Dermis microvascular lymphatic vessel endothelial cell (primary cell): Measurements from ENCODE around the gene PKP3. TPM values are rescaled to one million over a fixed set of nuclear protein-coding genes. Genes with fewer than 3 reads are reported as not detected.
"Not testable (repeated sequence)": the region's sequence is repeated elsewhere in the genome, so short reads cannot be mapped to it uniquely, and the experiment has no call there.

Experiments used
- DNase-seq, 2 donors: peaks; one replicate each; pipeline versions ENCODE4 v3.0.0 to v3.0.0-alpha.2; 2010; ENCODE audit warnings: low read depth in 2 of 2
- total RNA-seq: library from RNA; depleted of rRNA; stranded (reverse); fragments of >200 nt; gene quantifications from 2 replicates; pipeline ENCODE4 v1.2.1, GENCODE V29; 2014

The PKP3 gene
- total RNA-seq, 1 donor from 2014 or later, result 0.39 TPM

GRCh38 chr11:362642-363442, 31.2 kb upstream of the PKP3 start:
- no peak for DNase-seq

- not testable (repeated sequence) for DNase-seq
These were observed 30.6 kb upstream of the PKP3 start for GRCh38 chr11:363443-363805.

GRCh38 chr11:363948-364761, 29.9 kb upstream of the PKP3 start:
- peak in 1 of 2 donors; percentile 50 for DNase-seq

- DNase-seq, result no peak
These were observed 28.9 kb upstream of the PKP3 start for GRCh38 chr11:364991-365725.

GRCh38 chr11:365831-366230, 28.2 kb upstream of the PKP3 start:
- DNase-seq, result no peak

- DNase-seq, result no peak
These were observed 26.0 kb upstream of the PKP3 start for GRCh38 chr11:367956-368413.

- DNase-seq, result peak in 1 of 2 donors; percentile 11
These were observed 25.3 kb upstream of the PKP3 start for GRCh38 chr11:368414-369335.

GRCh38 chr11:369336-370018, 24.5 kb upstream of the PKP3 start, which contains the start of gene B4GALNT4:
TSS of gene B4GALNT4 (plus strand) at chr11:369499. CDS start at chr11:369804, 305 bp downstream.
- DNase-seq, result peak in 1 of 2 donors; percentile 39

GRCh38 chr11:370070-370941, 23.7 kb upstream of the PKP3 start:
- no peak for DNase-seq

- no peak for DNase-seq
These were observed 23.0 kb upstream of the PKP3 start for GRCh38 chr11:371051-371450.

GRCh38 chr11:371716-372590, 22.1 kb upstream of the PKP3 start:
- no peak for DNase-seq

GRCh38 chr11:372809-373715, 20.9 kb upstream of the PKP3 start:
- no peak for DNase-seq

- DNase-seq, result no peak
These were observed 20.1 kb upstream of the PKP3 start for GRCh38 chr11:373716-374551.

GRCh38 chr11:375065-376025, 18.7 kb upstream of the PKP3 start:
- no peak for DNase-seq
